H1 (cell line): ENCODE data around the gene TEDC1. TPM values are rescaled to one million over a fixed set of nuclear protein-coding genes. Genes with fewer than 3 reads are reported as not detected.
A peak's percentile ranks its signal among the peaks of the same experiment; 100 is the strongest.

ENCODE experiments used
- CTCF ChIA-PET: fragments of 300-600 bp; sonication (Branson Sonifier 250); formaldehyde crosslinking; loops from one replicate; lab custom pipeline; 2021; ENCODE audit not compliant: partially characterized antibody; lab: Charles Lee
- POLR2A ChIA-PET: fragments of 300-600 bp; sonication (Branson Sonifier 250); formaldehyde crosslinking; loops from one replicate; lab custom pipeline; 2021; ENCODE audit warnings: inconsistent platforms; ENCODE audit not compliant: partially characterized antibody; lab: Charles Lee
- DNase-seq, 2 experiments: peaks; one replicate each; pipeline versions ENCODE4 v3.0.0 to v3.0.0-alpha.2; 2010 to 2022; ENCODE audit warnings: low spot score in 2 of 2, low read depth in 1 of 2, mixed read lengths in 1 of 2
- FAIRE-seq: peaks from 2 replicates; lab custom pipeline; 2011; peaks lifted over from hg19 to GRCh38; lab: Jason Lieb, UNC
- H2AFZ ChIP-seq: 2 replicates; pipeline ENCODE4 v1.8.1; 2012; ENCODE audit warnings: low read length, inconsistent platforms
- H2AK5ac ChIP-seq: 2 replicates; pipeline ENCODE4 v1.6.1; 2013; ENCODE audit warnings: low read depth, low read length
- H2BK120ac ChIP-seq: replicated peaks from 2 replicates; pipeline ENCODE3; 2013; ENCODE audit warnings: low read depth, low read length, inconsistent platforms
- H2BK12ac ChIP-seq: 2 replicates; pipeline ENCODE4 v1.6.1; 2013; ENCODE audit warnings: low read depth, low read length
- H2BK15ac ChIP-seq: 2 replicates; pipeline ENCODE4 v1.6.1; 2013; ENCODE audit warnings: low read length
- H2BK20ac ChIP-seq: 2 replicates; pipeline ENCODE4 v1.6.1; 2013; ENCODE audit warnings: low read length
- H2BK5ac ChIP-seq: 2 replicates; pipeline ENCODE4 v1.6.1; 2013; ENCODE audit warnings: low read depth, low read length
- H3K14ac ChIP-seq: 2 replicates; pipeline ENCODE4 v1.6.1; 2013; ENCODE audit warnings: inconsistent platforms; ENCODE audit not compliant: insufficient read length
- H3K18ac ChIP-seq: 2 replicates; pipeline ENCODE4 v1.6.1; 2013; ENCODE audit warnings: low read length; ENCODE audit errors: extremely low read depth
- H3K23ac ChIP-seq: 2 replicates; pipeline ENCODE4 v1.6.1; 2013; ENCODE audit warnings: inconsistent platforms; ENCODE audit not compliant: insufficient read length
- H3K23me2 ChIP-seq: 2 replicates; pipeline ENCODE4 v1.6.1; 2013; ENCODE audit warnings: low read depth, low read length
- H3K27ac ChIP-seq: 2 replicates; pipeline ENCODE4 v1.6.1; 2011; ENCODE audit warnings: low read depth, low read length, inconsistent platforms
- H3K27me3 ChIP-seq, 4 experiments: replicated peaks in 1 of 4; 1 replicate in 1 of 4; 2 replicates in 3 of 4; pipeline versions ENCODE4 v1.6.1 to v1.8.1; 2011 to 2013; ENCODE audit warnings: low read length in 3 of 4, mild to moderate bottlenecking in 3 of 4, inconsistent platforms in 2 of 4, mixed read lengths in 2 of 4, moderate library complexity in 1 of 4; ENCODE audit not compliant: control insufficient read depth in 3 of 4, insufficient read depth in 3 of 4; ENCODE audit errors: extremely low read depth in 1 of 4
- H3K36me3 ChIP-seq, 4 experiments: 2 replicates each; pipeline versions ENCODE4 v1.6.1 to v1.8.1; 2011 to 2013; ENCODE audit warnings: mild to moderate bottlenecking in 4 of 4, low read length in 3 of 4, moderate library complexity in 2 of 4, control low read depth in 1 of 4, inconsistent platforms in 1 of 4; ENCODE audit not compliant: insufficient read depth in 4 of 4, control insufficient read depth in 2 of 4
- H3K4ac ChIP-seq: replicated peaks from 2 replicates; pipeline ENCODE3; 2013; ENCODE audit warnings: low read length, low read depth, mixed read lengths, inconsistent platforms; ENCODE audit not compliant: insufficient read length
- H3K4me1 ChIP-seq, 4 experiments: replicated peaks in 1 of 4; 1 replicate in 1 of 4; 2 replicates in 3 of 4; pipeline versions ENCODE4 v1.6.1 to v1.8.1; 2011 to 2013; ENCODE audit warnings: low read length in 3 of 4, inconsistent platforms in 2 of 4, mixed read lengths in 1 of 4; ENCODE audit not compliant: insufficient read depth in 4 of 4, control insufficient read depth in 3 of 4
- H3K4me2 ChIP-seq, 2 experiments: 2 replicates each; pipeline versions ENCODE4 v1.6.1 to v1.8.1; 2011 to 2013; ENCODE audit warnings: low read depth in 2 of 2, low read length in 2 of 2, control low read depth in 1 of 2, inconsistent platforms in 1 of 2, mild to moderate bottlenecking in 1 of 2; ENCODE audit not compliant: insufficient read depth in 1 of 2
- H3K4me3 ChIP-seq, 4 experiments: fragments of 200-600, 300-600 bp in 1 of 4; sonication (generic), shearing (Covaris generic), sonication (Bioruptor Twin) in 1 of 4; 2 replicates each; pipeline versions ENCODE4 v1.5.1 to v1.8.1; 2011 to 2016; ENCODE audit warnings: low read length in 4 of 4, low read depth in 3 of 4, control low read depth in 2 of 4, inconsistent platforms in 2 of 4, mild to moderate bottlenecking in 2 of 4, mixed read lengths in 1 of 4, moderate library complexity in 1 of 4; ENCODE audit not compliant: insufficient read depth in 2 of 4; ENCODE audit errors: extremely low read depth in 1 of 4
- H3K56ac ChIP-seq: replicated peaks from 2 replicates; pipeline ENCODE3; 2013; ENCODE audit warnings: low read depth, mild to moderate bottlenecking, mixed read lengths, low read length, inconsistent platforms; ENCODE audit not compliant: insufficient read length
- H3K79me1 ChIP-seq: 2 replicates; pipeline ENCODE4 v1.6.1; 2013; ENCODE audit warnings: low read depth, low read length, control low read depth
- H3K79me2 ChIP-seq, 2 experiments: 2 replicates each; pipeline versions ENCODE4 v1.6.1 to v1.8.1; 2012 to 2013; ENCODE audit warnings: low read length in 2 of 2, mild to moderate bottlenecking in 2 of 2, inconsistent platforms in 1 of 2; ENCODE audit not compliant: insufficient read depth in 2 of 2, control insufficient read depth in 1 of 2
- H3K9ac ChIP-seq, 4 experiments: replicated peaks in 1 of 4; 1 replicate in 1 of 4; 2 replicates in 3 of 4; pipeline versions ENCODE4 v1.6.1 to v1.8.1; 2011 to 2013; ENCODE audit warnings: low read depth in 3 of 4, low read length in 3 of 4, control low read depth in 2 of 4, mild to moderate bottlenecking in 2 of 4, moderate library complexity in 2 of 4, inconsistent platforms in 1 of 4; ENCODE audit errors: extremely low read depth in 1 of 4
- H3K9me3 ChIP-seq, 2 experiments: 2 replicates each; pipeline versions ENCODE4 v1.6.1 to v1.8.1; 2012 to 2013; ENCODE audit warnings: mild to moderate bottlenecking in 2 of 2, moderate library complexity in 2 of 2, control low read depth in 1 of 2, inconsistent platforms in 1 of 2, low read depth in 1 of 2, low read length in 1 of 2, mixed read lengths in 1 of 2; ENCODE audit not compliant: insufficient read depth in 2 of 2
- H4K20me1 ChIP-seq, 2 experiments: replicated peaks in 1 of 2; 2 replicates each; pipeline versions ENCODE3 to v1.8.1; 2011 to 2013; ENCODE audit warnings: inconsistent platforms in 2 of 2, low read length in 2 of 2, mild to moderate bottlenecking in 1 of 2; ENCODE audit not compliant: insufficient read depth in 2 of 2, control insufficient read depth in 1 of 2
- H4K5ac ChIP-seq: 2 replicates; pipeline ENCODE4 v1.6.1; 2013; ENCODE audit warnings: low read length, low read depth, mixed read lengths, inconsistent platforms; ENCODE audit not compliant: insufficient read length
- H4K8ac ChIP-seq: 2 replicates; pipeline ENCODE4 v1.8.0; 2013; ENCODE audit warnings: mild to moderate bottlenecking, moderate library complexity, low read length, inconsistent platforms; ENCODE audit not compliant: insufficient read depth; ENCODE audit errors: extremely low read depth
- H4K91ac ChIP-seq: replicated peaks from 2 replicates; pipeline ENCODE3; 2013; ENCODE audit warnings: low read length, mixed read lengths, inconsistent platforms; ENCODE audit not compliant: insufficient read length
- CTBP2 ChIP-seq: IDR thresholded peaks from 2 replicates; pipeline ENCODE4 v1.7.0; 2011; ENCODE audit warnings: borderline replicate concordance, mild to moderate bottlenecking, moderate library complexity, mixed read lengths, low read length; ENCODE audit not compliant: insufficient read depth, insufficient read length
- EZH2 ChIP-seq: fragments of 200-600 bp; sonication (generic); IDR thresholded peaks from 2 replicates; pipeline ENCODE4 v1.7.1; 2012; ENCODE audit warnings: low read depth, mild to moderate bottlenecking, moderate library complexity, low read length, inconsistent platforms; ENCODE audit not compliant: severe bottlenecking
- SUZ12 ChIP-seq: fragments of 200-600 bp; sonication (generic); IDR thresholded peaks from 2 replicates; pipeline ENCODE4 v1.6.1; 2012; ENCODE audit warnings: mild to moderate bottlenecking, inconsistent platforms, low read length, moderate library complexity, mixed read lengths
- WGBS, 2 experiments: shearing (Covaris generic) in 1 of 2; methylation state at CpG; one replicate each; pipeline versions ENCODE4 v1.1.6 to v1.1.7; 2013 to 2015; ENCODE audit warnings: low lambda C conversion rate in 2 of 2, mixed read lengths in 2 of 2, inconsistent platforms in 1 of 2, low coverage in 1 of 2, missing lambda C conversion rate in 1 of 2; ENCODE audit not compliant: insufficient replicate concordance in 2 of 2, insufficient coverage in 1 of 2, insufficient read length in 1 of 2; ENCODE audit errors: extremely low coverage in 1 of 2, missing lambda C conversion rate in 1 of 2; 5-methylcytosine and 5-hydroxymethylcytosine counted together
- polyA plus RNA-seq, 7 experiments: library from polyadenylated mRNA; depleted of rRNA in 3 of 7; stranded (reverse) in 5 of 7; unstranded in 2 of 7; fragments of >200 nt in 5 of 7; fragments of 200-250 nt in 2 of 7; gene quantifications; 1 replicate in 5 of 7; 2 replicates in 1 of 7; 4 replicates in 1 of 7; pipeline versions ENCODE4 v1.2.1 to v1.2.3, GENCODE V29; 2011 to 2013; ENCODE audit warnings: missing spikeins in 2 of 7, mixed read lengths in 2 of 7
- total RNA-seq: library from RNA; stranded (reverse); fragmentation: NEBNext Ultra II Directional; extraction: Animal tissue kit (Norgen Biotek cat#: 25700); gene quantifications from 2 replicates; pipeline ENCODE4 v1.2.1, GENCODE V29; 2021
- TF ChIP-seq, protein P1 (sequence below): IDR thresholded peaks from 2 replicates; pipeline ENCODE4 v1.6.1; 2011; ENCODE audit warnings: low read length, improper control_type of control experiment
- TF ChIP-seq, protein P2 (sequence below): IDR thresholded peaks from 2 replicates; pipeline ENCODE4 v1.6.1; 2012; ENCODE audit warnings: inconsistent platforms
- TF ChIP-seq, protein P3 (sequence below): IDR thresholded peaks from 2 replicates; pipeline ENCODE4 v1.6.1; 2012; ENCODE audit warnings: inconsistent platforms

The TEDC1 gene
- total and polyA plus RNA-seq, 2 of the 8 experiments (the other 6 are each of a cell fraction or from before 2014, with no cell fraction given) = 5.6 to 14.8 TPM

DNA sequence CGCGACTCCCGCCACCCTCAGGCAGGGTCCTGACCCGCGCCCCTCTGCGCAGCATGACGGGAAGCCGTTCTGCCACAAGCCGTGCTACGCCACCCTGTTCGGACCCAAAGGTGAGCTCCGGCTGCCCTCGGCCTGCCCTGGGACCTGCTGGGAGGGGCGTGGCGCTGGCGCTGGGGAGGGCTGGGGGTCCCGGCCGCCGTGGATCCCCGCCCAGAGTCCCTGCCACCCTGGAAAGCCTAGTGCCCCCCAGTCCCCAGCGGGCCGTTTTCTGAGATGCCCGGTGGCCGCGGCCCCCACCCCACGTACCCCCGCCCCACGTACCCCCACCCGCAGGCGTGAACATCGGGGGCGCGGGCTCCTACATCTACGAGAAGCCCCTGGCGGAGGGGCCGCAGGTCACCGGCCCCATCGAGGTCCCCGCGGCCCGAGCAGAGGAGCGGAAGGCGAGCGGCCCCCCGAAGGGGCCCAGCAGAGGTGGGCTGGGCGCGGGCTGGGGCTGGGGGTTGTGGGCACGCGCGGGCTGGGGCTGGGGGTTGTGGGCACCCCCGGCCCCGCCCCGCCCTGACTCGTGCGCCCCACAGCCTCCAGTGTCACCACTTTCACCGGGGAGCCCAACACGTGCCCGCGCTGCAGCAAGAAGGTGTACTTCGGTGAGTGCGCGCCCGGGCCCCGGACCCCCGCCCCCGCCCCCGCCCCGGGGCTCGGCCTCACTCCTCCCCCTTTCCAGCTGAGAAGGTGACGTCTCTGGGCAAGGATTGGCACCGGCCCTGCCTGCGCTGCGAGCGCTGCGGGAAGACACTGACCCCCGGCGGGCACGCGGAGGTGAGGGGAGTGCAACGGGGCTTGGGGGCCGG lies 12.4 kb upstream of the TEDC1 start:
- no peaks in the 10 kb centered on the region for H3K79me2 ChIP-seq
- no peak overlapping the region for H3K23ac ChIP-seq
- peak overlapping the region; percentile 58 to 72; a peak in 3 of 4 replicates for H3K4me2 ChIP-seq
- peaks cover 15% of the 10 kb centered on the region; the same call in 1 of the 2 replicates for H3K23me2 ChIP-seq
- no peaks in the 10 kb centered on the region for H3K9me3 ChIP-seq
- H3K79me1 ChIP-seq = no peaks in the 10 kb centered on the region
- no peak overlapping the region for H3K27ac ChIP-seq
- WGBS, 2 experiments = 11% methylated on average over 15 of the region's 81 CpGs; no CpG with 5 or more reads in 1 of the 2 experiments
- no peak overlapping the region for H4K91ac ChIP-seq
- CTCF ChIA-PET = interaction anchor here (0.5 to 1.7 kb wide), 5 partner anchors 11 to 102 kb away, joined by 3 to 6 read pairs (median 3); no protein-coding TSS in a partner anchor
- H2AFZ ChIP-seq = no peak overlapping the region
- H3K36me3 ChIP-seq = peaks cover 0 to 3% (median 0%) of the 10 kb centered on the region in 4 experiments; a peak in 1 of 8 replicates
- H4K5ac ChIP-seq = no peak overlapping the region
- H2BK12ac ChIP-seq = no peak overlapping the region
- no peak overlapping the region for H3K18ac ChIP-seq
- H3K9ac ChIP-seq = no peak overlapping the region
- H3K4me3 ChIP-seq = peak overlapping the region in 1 of 4 experiments; percentile 53; a peak in 2 of 8 replicates
- H4K8ac ChIP-seq = no peak overlapping the region
- no peak overlapping the region for H3K14ac ChIP-seq
- peaks cover 0 to 50% (median 32%) of the 10 kb centered on the region in 4 experiments; a peak in 6 of 7 replicates for H3K4me1 ChIP-seq
- H2BK20ac ChIP-seq = no peak overlapping the region
- H4K20me1 ChIP-seq = peaks cover 4 to 10% of the 10 kb centered on the region in 2 experiments
- peaks cover 54 to 89% (median 76%) of the 10 kb centered on the region in 4 experiments for H3K27me3 ChIP-seq
- H3K56ac ChIP-seq = no peak overlapping the region
- TF ChIP-seq SUZ12 = peak; percentile 49
- TF ChIP-seq CTBP2 = no peak
- TF ChIP-seq, protein P1, sequence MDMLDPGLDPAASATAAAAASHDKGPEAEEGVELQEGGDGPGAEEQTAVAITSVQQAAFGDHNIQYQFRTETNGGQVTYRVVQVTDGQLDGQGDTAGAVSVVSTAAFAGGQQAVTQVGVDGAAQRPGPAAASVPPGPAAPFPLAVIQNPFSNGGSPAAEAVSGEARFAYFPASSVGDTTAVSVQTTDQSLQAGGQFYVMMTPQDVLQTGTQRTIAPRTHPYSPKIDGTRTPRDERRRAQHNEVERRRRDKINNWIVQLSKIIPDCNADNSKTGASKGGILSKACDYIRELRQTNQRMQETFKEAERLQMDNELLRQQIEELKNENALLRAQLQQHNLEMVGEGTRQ = no peak
- TF ChIP-seq, protein P2, sequence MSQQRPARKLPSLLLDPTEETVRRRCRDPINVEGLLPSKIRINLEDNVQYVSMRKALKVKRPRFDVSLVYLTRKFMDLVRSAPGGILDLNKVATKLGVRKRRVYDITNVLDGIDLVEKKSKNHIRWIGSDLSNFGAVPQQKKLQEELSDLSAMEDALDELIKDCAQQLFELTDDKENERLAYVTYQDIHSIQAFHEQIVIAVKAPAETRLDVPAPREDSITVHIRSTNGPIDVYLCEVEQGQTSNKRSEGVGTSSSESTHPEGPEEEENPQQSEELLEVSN = no peak
- TF ChIP-seq EZH2 = peak; percentile 71
- TF ChIP-seq, protein P3, sequence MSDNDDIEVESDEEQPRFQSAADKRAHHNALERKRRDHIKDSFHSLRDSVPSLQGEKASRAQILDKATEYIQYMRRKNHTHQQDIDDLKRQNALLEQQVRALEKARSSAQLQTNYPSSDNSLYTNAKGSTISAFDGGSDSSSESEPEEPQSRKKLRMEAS = peak; percentile 61
- H2AK5ac ChIP-seq = no peak overlapping the region
- no peak overlapping the region for H3K4ac ChIP-seq
- no peak for FAIRE-seq
- H2BK15ac ChIP-seq = no peak overlapping the region
- POLR2A ChIA-PET = no interaction called here
- H2BK120ac ChIP-seq = no peak overlapping the region
- no peak overlapping the region for H2BK5ac ChIP-seq
- DNase-seq = no peak
